Superior temporal gyrus (tissue), 1 donor: ENCODE data around the gene PLCB4.

Experiments used
- DNase-seq: peaks from one replicate; pipeline ENCODE4 v3.0.0-alpha.2; 2016; ENCODE audit errors: extremely low spot score

PLCB4 gene

DNA sequence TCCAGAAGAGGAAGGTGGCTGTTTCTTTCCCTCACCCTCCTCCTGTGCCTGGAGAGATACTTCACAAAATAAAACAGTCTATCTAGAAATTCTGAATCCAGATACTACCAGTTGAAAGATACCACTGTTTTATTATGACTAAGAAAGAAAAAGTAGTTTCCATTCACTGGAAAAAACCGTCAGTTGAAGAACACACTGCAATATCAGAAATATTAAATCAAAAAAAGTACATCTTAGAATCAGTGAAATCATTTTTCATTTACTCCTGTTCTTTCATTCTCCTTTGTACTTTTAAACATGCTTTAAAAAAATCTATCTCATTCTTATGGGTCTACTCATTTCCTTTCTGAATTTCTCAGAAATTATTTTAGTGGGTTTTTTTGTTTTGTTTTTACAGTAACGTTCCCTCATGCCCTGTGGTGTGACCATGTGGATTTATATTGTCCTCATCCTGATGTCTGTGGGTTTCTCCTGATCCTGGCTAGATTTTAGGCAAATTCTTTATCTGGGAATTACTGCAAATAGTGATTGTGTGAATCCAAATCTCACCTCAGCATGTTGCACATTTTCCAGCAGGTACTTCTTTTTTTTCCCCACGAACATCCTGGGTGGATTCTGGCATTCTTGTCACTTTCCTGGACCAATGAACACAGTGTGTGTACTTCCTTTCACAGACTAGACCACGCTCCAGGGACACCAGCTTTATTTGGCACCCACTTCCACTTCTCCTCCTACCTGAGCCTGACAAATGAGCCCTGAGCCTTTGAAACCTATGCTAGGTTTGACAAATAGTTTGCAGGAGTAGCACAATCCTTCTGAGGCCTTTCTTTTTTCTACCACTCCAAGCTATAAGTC, 331.5 kb downstream of the PLCB4 start:
- DNase-seq, result no peak

DNA sequence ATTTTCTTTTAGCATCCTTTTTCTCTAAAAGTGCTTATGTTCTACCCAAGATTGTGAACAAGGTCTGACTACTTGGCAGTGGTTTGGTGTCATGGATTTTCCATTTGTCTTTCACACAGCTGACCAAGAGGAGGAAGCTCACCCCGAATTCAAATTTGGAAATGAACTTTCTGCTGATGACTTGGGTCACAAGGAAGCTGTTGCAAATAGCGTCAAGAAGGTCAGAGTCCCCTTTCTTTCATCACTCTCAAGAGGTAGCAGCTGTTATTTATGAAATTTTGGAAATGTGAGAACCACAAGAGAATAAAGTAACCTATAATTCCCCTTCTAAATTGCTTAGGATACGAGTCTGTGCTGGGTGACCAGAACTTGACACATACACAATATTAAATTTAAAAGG, 332.5 kb downstream of the PLCB4 start:
- no peak for DNase-seq

DNA sequence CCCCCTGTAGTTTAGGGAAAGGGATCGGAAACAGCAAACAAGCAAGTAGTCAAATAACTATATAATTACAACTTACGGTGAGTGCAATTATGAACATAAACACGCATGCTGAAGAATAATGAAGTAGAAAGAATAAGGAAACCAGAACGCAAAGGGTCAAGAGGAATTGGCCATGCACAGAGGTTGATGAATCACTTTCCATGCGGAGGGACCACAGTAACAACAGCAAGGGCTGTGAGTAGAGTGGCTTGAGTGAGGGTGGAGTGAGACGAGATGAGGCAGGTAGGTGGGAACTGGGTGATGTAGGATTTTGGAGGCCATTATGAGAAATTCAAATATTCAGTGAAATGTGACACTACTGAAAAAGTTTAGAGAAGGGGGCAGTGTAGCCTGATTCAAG, 333.3 kb downstream of the PLCB4 start:
- no peak for DNase-seq

- no peak for DNase-seq
Observed at GRCh38 chr20:9402546-9402945, 333.7 kb downstream of the PLCB4 start.

DNA sequence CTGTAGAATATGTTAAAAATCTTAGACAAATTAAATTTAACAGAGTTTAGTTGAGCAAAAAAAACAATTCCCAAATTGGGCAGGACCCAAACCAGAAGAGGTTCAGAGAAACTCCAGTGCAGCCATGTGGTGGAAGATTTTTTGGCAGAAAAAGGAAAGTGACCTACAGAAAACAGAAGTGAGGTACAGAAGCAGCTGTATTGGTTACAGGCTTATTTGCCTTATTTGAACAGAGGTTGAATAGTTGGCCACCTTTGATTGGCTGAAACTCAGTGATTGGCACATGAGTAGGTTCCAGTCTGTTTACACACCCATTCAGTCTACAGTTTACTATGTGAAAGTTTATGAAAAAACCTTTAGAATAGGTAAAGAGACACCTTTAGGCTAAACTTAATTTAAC, 334.6 kb downstream of the PLCB4 start:
- DNase-seq, result no peak

GRCh38 chr20:9407805-9408421, 339.0 kb downstream of the PLCB4 start:
- peak; percentile 96 for DNase-seq

DNA sequence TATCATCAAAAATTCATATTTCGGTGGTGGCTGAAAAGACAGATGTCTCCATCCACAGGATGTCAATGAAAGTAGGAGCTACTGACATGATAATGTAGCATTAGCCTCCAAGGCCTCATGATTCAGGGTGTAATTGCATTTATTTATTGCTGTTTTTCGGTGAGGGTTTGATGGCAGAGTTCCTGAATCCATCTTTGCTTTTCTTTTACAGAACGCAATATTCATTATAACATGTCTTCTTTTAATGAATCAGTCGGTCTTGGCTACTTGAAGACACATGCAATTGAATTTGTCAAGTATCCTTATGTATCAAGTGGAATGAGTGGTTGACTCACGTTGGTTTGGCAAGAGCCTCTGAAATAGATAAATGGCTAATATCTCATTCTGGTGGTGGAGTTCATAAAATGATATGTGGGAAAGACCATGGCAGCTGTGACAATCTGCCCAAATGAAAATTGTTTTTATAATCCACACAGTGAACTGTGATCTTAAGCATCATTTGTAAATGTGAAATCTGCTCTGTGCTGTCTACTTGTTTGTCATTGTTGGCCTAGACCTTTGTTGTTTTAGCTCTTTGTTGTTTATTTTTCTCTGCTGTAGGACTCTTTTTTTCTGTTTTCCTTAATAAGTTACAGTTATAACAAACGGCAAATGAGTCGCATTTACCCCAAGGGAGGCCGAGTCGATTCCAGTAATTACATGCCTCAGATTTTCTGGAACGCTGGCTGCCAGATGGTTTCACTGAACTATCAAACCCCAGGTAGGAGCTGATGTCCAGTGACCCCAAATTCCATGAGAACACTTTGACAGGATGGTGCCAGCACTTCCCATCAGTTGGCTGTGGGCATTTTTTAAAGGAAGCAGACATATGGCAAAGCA, 339.8 kb downstream of the PLCB4 start:
- DNase-seq, result no peak

GRCh38 chr20:9409352-9409751, 340.5 kb downstream of the PLCB4 start:
- no peak for DNase-seq

GRCh38 chr20:9409981-9410380, 341.1 kb downstream of the PLCB4 start:
- DNase-seq, result no peak

- no peak for DNase-seq
Observed at GRCh38 chr20:9411833-9412232, 342.9 kb downstream of the PLCB4 start.

DNA sequence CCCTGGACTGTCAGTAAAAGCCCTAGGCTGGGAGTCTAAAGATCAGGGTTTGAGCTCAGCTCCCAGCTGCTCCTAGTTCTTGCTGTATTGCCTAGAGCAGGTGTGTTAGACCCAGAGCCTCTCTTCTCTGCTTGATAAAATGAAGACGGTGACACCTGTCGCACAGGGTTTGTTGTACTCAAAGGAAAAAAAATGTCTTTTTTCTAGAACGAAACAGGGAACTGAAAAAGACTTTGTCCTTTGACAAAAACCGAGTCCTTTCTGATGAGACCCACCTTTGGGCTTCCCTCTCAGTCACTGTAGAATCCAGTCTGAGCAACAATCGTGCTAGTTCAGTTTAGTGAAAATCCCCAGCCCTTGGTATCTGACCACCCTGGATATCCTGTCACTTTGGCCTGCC, 343.4 kb downstream of the PLCB4 start:
- no peak for DNase-seq

GRCh38 chr20:9413001-9413400, 344.1 kb downstream of the PLCB4 start:
- no peak for DNase-seq

DNA sequence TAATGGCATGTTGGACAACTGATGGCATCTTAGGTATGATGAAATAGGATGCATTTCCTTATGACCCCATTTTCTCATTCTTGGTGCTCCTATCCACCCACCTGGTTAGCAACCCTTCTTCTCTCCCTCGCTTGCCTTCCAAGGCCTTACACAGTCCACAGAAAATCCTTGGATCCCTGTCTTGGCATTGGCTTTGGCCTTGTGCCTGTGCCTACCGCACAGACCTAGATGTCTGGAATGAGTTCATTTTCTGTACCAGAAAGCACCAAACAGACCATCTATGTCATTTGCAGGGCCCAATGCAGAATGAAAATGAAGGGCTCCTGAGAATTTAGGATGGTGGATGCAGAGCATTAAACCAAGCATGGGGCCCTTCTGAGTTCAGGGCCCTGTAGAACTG, 346.5 kb downstream of the PLCB4 start:
- DNase-seq, result no peak

GRCh38 chr20:9416421-9416820, 347.5 kb downstream of the PLCB4 start:
- DNase-seq, result no peak

DNA sequence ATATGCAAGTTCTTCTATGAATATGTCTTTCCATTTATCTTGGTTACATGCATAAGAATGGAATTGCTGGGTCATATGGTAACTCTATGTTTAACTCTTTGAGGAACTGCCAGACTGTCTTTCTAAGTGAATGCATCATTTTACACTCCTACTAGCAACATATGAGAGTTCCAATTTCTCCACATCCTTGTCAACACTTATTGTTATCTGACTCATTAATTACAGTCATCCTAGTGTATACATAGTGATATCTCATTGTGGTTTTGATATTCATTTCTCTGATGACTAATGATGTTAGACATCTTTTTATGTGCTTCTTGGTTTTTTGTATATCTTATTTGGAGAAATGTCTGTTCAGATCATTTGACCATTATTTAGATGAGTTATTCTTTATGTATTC, 348.8 kb downstream of the PLCB4 start:
- DNase-seq, result no peak

GRCh38 chr20:9422321-9423057, 353.6 kb downstream of the PLCB4 start:
- DNase-seq, result no peak

- DNase-seq, result no peak
Observed at GRCh38 chr20:9424551-9424950, 355.7 kb downstream of the PLCB4 start.

DNA sequence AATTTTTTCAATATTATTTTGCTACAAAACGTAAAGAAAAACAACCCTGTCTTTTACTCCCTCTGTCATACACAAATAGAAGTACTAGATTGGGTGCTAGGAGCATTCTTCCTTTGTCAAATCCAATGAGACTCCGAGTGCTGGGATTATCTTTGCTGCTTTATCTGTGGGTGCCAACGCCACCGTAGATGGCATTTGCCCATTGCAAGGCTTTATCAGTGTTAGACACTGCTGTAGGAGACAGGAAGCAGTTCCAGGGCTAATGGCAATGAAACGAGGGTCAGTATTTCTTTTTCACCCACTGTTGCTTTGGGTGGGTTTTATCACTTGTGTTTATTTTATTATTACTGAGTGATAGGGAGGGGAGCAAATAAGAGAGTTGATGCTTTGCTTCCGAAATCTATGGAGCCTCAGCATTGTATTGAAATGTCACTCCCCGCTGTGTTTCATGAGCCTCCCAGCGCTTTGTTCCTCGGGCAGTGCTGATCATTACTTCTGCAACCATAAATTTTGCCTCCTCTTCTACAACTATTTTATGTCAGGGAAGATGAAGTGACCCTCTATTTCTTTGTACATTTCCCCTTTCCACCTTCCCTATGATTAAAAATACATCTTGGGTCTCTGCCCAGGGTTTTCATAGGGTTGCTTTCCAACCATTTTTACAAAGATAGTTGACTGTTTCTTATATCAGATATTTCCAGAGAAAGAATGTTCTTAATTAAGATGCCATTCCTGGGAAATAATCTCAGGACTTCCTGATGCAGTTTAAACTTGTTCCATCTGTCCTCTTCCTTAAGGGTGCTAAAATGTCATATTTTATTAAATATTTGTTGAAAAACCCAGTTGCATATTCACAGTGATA, 358.8 kb downstream of the PLCB4 start:
- no peak for DNase-seq

DNA sequence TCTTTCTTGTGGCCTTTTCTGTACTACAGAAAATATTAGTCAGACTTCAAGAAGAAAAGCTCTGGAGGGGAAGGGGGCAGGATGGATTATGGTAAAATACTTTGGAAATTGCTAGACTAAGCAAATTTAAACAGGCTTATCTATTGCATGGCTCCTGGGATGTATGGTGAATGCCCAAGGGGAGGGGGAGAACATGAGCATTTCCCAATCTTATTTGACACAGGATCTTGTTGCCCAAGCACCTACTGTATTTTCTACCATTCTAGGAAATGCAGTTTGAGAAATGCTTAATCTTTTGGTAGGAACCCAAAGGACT, 359.4 kb downstream of the PLCB4 start:
- DNase-seq, result no peak

- no peak for DNase-seq
Observed at GRCh38 chr20:9439806-9440205, 370.9 kb downstream of the PLCB4 start.

DNA sequence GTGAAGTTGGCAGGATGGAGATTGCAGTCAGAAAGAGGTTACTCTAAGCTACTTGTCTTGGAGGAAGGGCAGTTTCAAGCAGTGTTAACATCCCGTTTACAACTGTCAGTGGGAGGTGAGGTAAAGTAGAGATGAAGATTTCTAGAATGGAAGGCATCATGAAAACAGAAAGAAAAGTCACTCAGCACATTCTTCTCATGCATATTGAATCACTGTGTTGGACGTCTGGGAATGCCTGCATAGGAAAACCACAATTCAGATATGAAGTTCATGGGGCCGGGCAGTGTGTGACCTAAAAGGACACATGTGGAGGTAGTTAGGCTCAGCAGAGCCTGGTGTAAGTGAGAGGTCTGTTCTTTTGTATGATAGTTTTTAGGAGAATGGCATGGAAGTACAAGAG, 372.0 kb downstream of the PLCB4 start:
- DNase-seq, result no peak
